HEK293T (cell line): Measurements from ENCODE around the gene MLH1.

ENCODE experiments used
- CTCF ChIA-PET: fragments of 350-600 bp; formaldehyde crosslinking; extraction: SDS; loops from one replicate; lab custom pipeline; 2021; ENCODE audit warnings: antibody characterized with exemption, inconsistent platforms; lab: Yijun Ruan, JAX
- POLR2A ChIA-PET: fragments of 350-600 bp; formaldehyde crosslinking; extraction: SDS; loops from one replicate; lab custom pipeline; 2020; ENCODE audit warnings: antibody characterized with exemption, inconsistent platforms; lab: Yijun Ruan, JAX
- DNase-seq: peaks from one replicate; pipeline ENCODE4 v3.0.0; 2012; ENCODE audit warnings: mixed read lengths; ENCODE audit errors: extremely low spot score
- ARNT ChIP-seq: fragments of 450-650 bp; IDR thresholded peaks from 2 replicates; pipeline ENCODE4 v1.6.1; 2017; ENCODE audit warnings: mild to moderate bottlenecking
- BHLHE40 ChIP-seq: fragments of 450-650 bp; IDR thresholded peaks from 2 replicates; pipeline ENCODE4 v1.6.1; 2016; ENCODE audit warnings: mild to moderate bottlenecking, moderate library complexity, borderline replicate concordance
- CTBP1 ChIP-seq: fragments of 450-650 bp; IDR thresholded peaks from 2 replicates; pipeline ENCODE4 v1.6.1; 2016; ENCODE audit warnings: borderline replicate concordance
- ELF4 ChIP-seq: fragments of 450-650 bp; IDR thresholded peaks from 2 replicates; pipeline ENCODE4 v1.6.1; 2017; ENCODE audit warnings: antibody characterized with exemption
- FOXA1 ChIP-seq: fragments of 450-650 bp; IDR thresholded peaks from 2 replicates; pipeline ENCODE4 v1.6.1; 2016; ENCODE audit warnings: mild to moderate bottlenecking
- FOXK2 ChIP-seq: fragments of 450-650 bp; IDR thresholded peaks from 2 replicates; pipeline ENCODE4 v1.6.1; 2016; ENCODE audit warnings: mild to moderate bottlenecking
- FOXM1 ChIP-seq: fragments of 450-650 bp; IDR thresholded peaks from 2 replicates; pipeline ENCODE4 v1.6.1; 2017; ENCODE audit warnings: mild to moderate bottlenecking, borderline replicate concordance
- HDGF ChIP-seq: fragments of 450-650 bp; IDR thresholded peaks from 2 replicates; pipeline ENCODE4 v1.6.1; 2017; ENCODE audit warnings: antibody characterized with exemption, borderline replicate concordance
- L3MBTL2 ChIP-seq: fragments of 450-650 bp; conservative IDR thresholded peaks from 2 replicates; pipeline ENCODE4 v1.6.1; 2016; ENCODE audit warnings: mild to moderate bottlenecking
- LEF1 ChIP-seq: fragments of 450-650 bp; IDR thresholded peaks from 2 replicates; pipeline ENCODE4 v1.6.1; 2017; ENCODE audit warnings: mild to moderate bottlenecking, borderline replicate concordance
- NFRKB ChIP-seq: fragments of 450-650 bp; IDR thresholded peaks from 2 replicates; pipeline ENCODE4 v1.6.1; 2016; ENCODE audit warnings: mild to moderate bottlenecking, moderate library complexity
- SP1 ChIP-seq: fragments of 450-650 bp; IDR thresholded peaks from 2 replicates; pipeline ENCODE4 v1.6.1; 2017
- SUZ12 ChIP-seq: fragments of 450-650 bp; IDR thresholded peaks from 2 replicates; pipeline ENCODE4 v1.6.1; 2016; ENCODE audit warnings: mild to moderate bottlenecking
- TARDBP ChIP-seq: fragments of 450-650 bp; IDR thresholded peaks from 2 replicates; pipeline ENCODE4 v1.6.1; 2016
- ZNF384 ChIP-seq: fragments of 450-650 bp; IDR thresholded peaks from 2 replicates; pipeline ENCODE4 v1.6.1; 2016
- TF ChIP-seq, protein P1 (sequence below): fragments of 450-650 bp; IDR thresholded peaks from 2 replicates; pipeline ENCODE4 v1.6.1; 2016

Gene MLH1

DNA sequence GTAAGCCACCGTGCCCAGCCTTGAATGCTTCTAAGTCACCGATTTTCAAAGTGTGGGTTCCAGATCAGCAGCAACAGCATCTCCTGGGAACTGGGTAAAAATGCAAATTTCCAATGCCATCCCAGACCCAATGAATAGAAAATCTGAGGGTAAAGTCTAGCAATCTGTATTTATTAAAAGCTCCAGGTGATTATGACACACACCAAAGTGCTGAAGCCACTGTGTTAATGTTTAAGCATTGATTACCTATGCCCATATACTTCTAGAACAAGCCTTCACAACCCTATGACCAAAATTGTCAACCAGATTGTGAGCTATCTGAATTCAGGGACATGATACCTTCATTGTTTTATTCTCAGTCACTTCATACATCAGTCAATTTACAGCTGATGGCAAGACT is 94.6 kb downstream of the MLH1 start:
- ChIA-PET POLR2A (no interaction called here), CTCF (no interaction called here)
- DNase-seq: no peak
- TF ChIP-seq TARDBP (no peak), ELF4 (no peak)

- ChIA-PET CTCF (no interaction called here), POLR2A (no interaction called here)
- no peak for DNase-seq
- TF ChIP-seq LEF1 (no peak), NFRKB (no peak), FOXK2 (no peak), SP1 (no peak), BHLHE40 (no peak), ARNT (no peak), FOXA1 (no peak), FOXM1 (no peak), CTBP1 (no peak)
- TF ChIP-seq, protein P1, sequence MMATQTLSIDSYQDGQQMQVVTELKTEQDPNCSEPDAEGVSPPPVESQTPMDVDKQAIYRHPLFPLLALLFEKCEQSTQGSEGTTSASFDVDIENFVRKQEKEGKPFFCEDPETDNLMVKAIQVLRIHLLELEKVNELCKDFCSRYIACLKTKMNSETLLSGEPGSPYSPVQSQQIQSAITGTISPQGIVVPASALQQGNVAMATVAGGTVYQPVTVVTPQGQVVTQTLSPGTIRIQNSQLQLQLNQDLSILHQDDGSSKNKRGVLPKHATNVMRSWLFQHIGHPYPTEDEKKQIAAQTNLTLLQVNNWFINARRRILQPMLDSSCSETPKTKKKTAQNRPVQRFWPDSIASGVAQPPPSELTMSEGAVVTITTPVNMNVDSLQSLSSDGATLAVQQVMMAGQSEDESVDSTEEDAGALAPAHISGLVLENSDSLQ: no peak
Observed at GRCh38 chr3:37092484-37092883, 99.2 kb downstream of the MLH1 start.

GRCh38 chr3:37093481-37093880 is 100.2 kb downstream of the MLH1 start:
- DNase-seq: no peak
- POLR2A ChIA-PET: no interaction called here
- TF ChIP-seq HDGF: no peak
- no peak for TF ChIP-seq FOXK2
- no peak for TF ChIP-seq SP1
- TF ChIP-seq LEF1: no peak
- no peak for TF ChIP-seq FOXA1
- no peak for TF ChIP-seq CTBP1
- no peak for TF ChIP-seq TARDBP
- TF ChIP-seq L3MBTL2: no peak
- CTCF ChIA-PET: no interaction called here

- ChIA-PET CTCF (no interaction called here), POLR2A (no interaction called here)
- TF ChIP-seq FOXK2 (no peak), ARNT (no peak), L3MBTL2 (no peak), FOXA1 (no peak), LEF1 (no peak), FOXM1 (no peak), SP1 (no peak), TARDBP (no peak), ZNF384 (no peak), NFRKB (no peak)
- TF ChIP-seq, protein P1: no peak
- no peak for DNase-seq
Observed at GRCh38 chr3:37094636-37095035, 101.3 kb downstream of the MLH1 start.

GRCh38 chr3:37096288-37096687 is 103.0 kb downstream of the MLH1 start:
- no peak for DNase-seq
- TF ChIP-seq HDGF (no peak), SUZ12 (no peak), SP1 (no peak), BHLHE40 (no peak), FOXM1 (no peak), CTBP1 (no peak), L3MBTL2 (no peak), NFRKB (no peak), ZNF384 (no peak), LEF1 (no peak), ARNT (no peak), ELF4 (no peak), FOXA1 (no peak), TARDBP (no peak), FOXK2 (no peak)
- TF ChIP-seq, protein P1: no peak
- POLR2A ChIA-PET: no interaction called here
- CTCF ChIA-PET: no interaction called here

GRCh38 chr3:37096975-37097374 is 103.7 kb downstream of the MLH1 start:
- CTCF ChIA-PET: no interaction called here
- TF ChIP-seq SP1 (no peak), CTBP1 (no peak), NFRKB (no peak), SUZ12 (no peak), ARNT (no peak), FOXK2 (no peak), ELF4 (no peak), HDGF (no peak), FOXA1 (no peak), LEF1 (no peak), FOXM1 (no peak), TARDBP (no peak), L3MBTL2 (no peak), ZNF384 (no peak), BHLHE40 (no peak)
- TF ChIP-seq, protein P1: no peak
- POLR2A ChIA-PET: no interaction called here
- no peak for DNase-seq

- TF ChIP-seq NFRKB (no peak), ARNT (no peak), ZNF384 (no peak), SP1 (no peak), LEF1 (no peak), CTBP1 (no peak), ELF4 (no peak), L3MBTL2 (no peak), SUZ12 (no peak), FOXA1 (no peak), TARDBP (no peak), HDGF (no peak), FOXM1 (no peak), FOXK2 (no peak), BHLHE40 (no peak)
- TF ChIP-seq, protein P1: no peak
- CTCF ChIA-PET: no interaction called here
- no peak for DNase-seq
- POLR2A ChIA-PET: no interaction called here
Observed at GRCh38 chr3:37097776-37098175, 104.5 kb downstream of the MLH1 start.
